Tibial nerve (tissue), 4 donors: ENCODE data around the gene PRLR. TPM values are rescaled to one million over a fixed set of nuclear protein-coding genes. Genes with fewer than 3 reads are reported as not detected.
"Not testable (repeated sequence)": the region's sequence is repeated elsewhere in the genome, so short reads cannot be mapped to it uniquely, and the experiment has no call there.

Experiments
- DNase-seq, 2 donors: peaks; one replicate each; pipeline ENCODE4 v3.0.0-alpha.2; 2019; ENCODE audit warnings: low spot score in 2 of 2
- H3K27ac ChIP-seq, 4 donors: fragments of 200-600 bp; sonication (generic) in 3 of 4; one replicate each; pipeline ENCODE4 v1.5.1; 2017 to 2019; ENCODE audit warnings: mild to moderate bottlenecking in 1 of 4
- H3K27me3 ChIP-seq, 2 donors: fragments of 200-600 bp; sonication (generic) in 1 of 2; one replicate each; pipeline versions ENCODE4 v1.5.1 to v1.6.0; 2017 to 2019
- H3K36me3 ChIP-seq, 3 donors: fragments of 200-600 bp; sonication (generic); one replicate each; pipeline ENCODE4 v1.5.1; 2018 to 2019
- H3K4me1 ChIP-seq, 4 donors: fragments of 200-600 bp; sonication (generic) in 3 of 4; one replicate each; pipeline ENCODE4 v1.5.1; 2017 to 2019
- H3K4me3 ChIP-seq, 4 donors: fragments of 200-600 bp; sonication (generic) in 3 of 4; one replicate each; pipeline ENCODE4 v1.5.1; 2017 to 2019; ENCODE audit warnings: mild to moderate bottlenecking in 1 of 4, moderate library complexity in 1 of 4
- H3K9me3 ChIP-seq, 4 donors: fragments of 200-600 bp; sonication (generic) in 3 of 4; one replicate each; pipeline ENCODE4 v1.5.1; 2017 to 2019
- CTCF ChIP-seq, 5 experiments: fragments of 200-600 bp in 3 of 5; fragments of 450-650 bp in 2 of 5; sonication (generic) in 3 of 5; IDR thresholded peaks; one replicate each; pipeline ENCODE4 v1.5.1; 2016 to 2019; ENCODE audit warnings: antibody characterized with exemption in 5 of 5, mild to moderate bottlenecking in 3 of 5, moderate library complexity in 2 of 5
- EP300 ChIP-seq, 2 donors: sonication (generic); formaldehyde crosslinking; IDR thresholded peaks; one replicate each; pipeline ENCODE4 v1.6.1; 2017; ENCODE audit warnings: antibody characterized with exemption in 2 of 2, mild to moderate bottlenecking in 1 of 2
- POLR2A ChIP-seq, 2 donors: fragments of 450-650 bp; IDR thresholded peaks; one replicate each; pipeline ENCODE4 v1.6.1; 2017; ENCODE audit warnings: antibody characterized with exemption in 2 of 2, mild to moderate bottlenecking in 2 of 2, moderate library complexity in 2 of 2
- WGBS, 2 donors: methylation state at CpG; one replicate each; pipeline ENCODE4 v1.1.5; 2018; 5-methylcytosine and 5-hydroxymethylcytosine counted together
- total RNA-seq, 4 donors: library from RNA; depleted of rRNA; stranded (reverse); fragments of >200 nt; gene quantifications; one replicate each; pipeline ENCODE4 v1.1.0, GENCODE V29; 2016

Gene PRLR
- total RNA-seq, 4 donors from 2014 or later, result 0.84 to 5.3 (median 4.0) TPM

DNA sequence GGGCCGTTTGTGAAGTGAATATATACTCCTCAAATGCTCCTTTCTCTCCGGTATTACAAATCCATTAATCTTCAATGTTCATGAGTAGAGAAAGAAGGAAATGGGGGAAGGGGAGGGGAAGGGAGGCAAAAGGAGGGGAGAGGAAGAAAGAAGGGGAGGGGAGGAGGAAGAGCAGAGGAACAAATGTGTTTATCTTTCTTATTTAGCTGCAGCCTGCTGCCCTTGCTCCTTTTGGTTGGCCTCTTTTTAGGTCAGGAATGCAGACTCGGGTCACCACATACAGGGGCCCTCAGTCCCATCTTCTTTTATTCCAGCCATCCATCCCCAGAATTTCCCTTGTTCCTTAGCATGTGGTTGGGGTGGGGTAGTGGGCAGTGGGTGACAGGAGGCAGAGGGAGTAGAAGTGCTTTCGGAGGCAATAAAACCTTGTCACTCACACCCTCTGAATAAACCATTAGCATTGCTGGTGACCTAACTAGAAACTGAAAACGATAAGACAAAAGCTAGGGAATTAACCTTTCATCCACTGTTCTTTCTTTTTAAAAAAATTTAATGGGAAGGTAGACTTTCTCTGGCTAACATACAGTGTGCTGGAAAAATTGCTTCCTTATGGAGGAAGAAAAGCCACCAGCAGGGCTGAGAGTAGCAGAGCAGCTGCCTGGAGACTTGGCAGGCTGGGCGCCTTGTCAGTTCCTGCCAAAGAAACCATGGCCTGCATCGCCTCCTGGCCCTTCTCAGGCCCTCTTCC lies 16.8 kb upstream of the PRLR start:
- TF ChIP-seq EP300 (IDR thresholded peaks at IDR 0.05), result no peak
- no peak for TF ChIP-seq CTCF (IDR thresholded peaks at IDR 0.05)
- TF ChIP-seq POLR2A (IDR thresholded peaks at IDR 0.05), result no peak
- no peaks in the 10 kb centered on the region for H3K36me3 ChIP-seq
- H3K27ac ChIP-seq, result no peak overlapping the region
- no peaks in the 10 kb centered on the region for H3K27me3 ChIP-seq
- WGBS, 2 donors, result 28 to 36% methylated on average over 7 of the region's 7 CpGs
- no peak overlapping the region for H3K4me3 ChIP-seq
- DNase-seq, result peak in 1 of 2 donors; percentile 22
- peaks cover 0 to 16% (median 8%) of the 10 kb centered on the region in 4 donors for H3K4me1 ChIP-seq
- no peaks in the 10 kb centered on the region for H3K9me3 ChIP-seq

- Histone ChIP-seq H3K4me1 (peaks cover 0 to 16% (median 8%) of the 10 kb centered on the region in 4 donors), H3K27me3 (no peaks in the 10 kb centered on the region), H3K27ac (no peak overlapping the region), H3K36me3 (no peaks in the 10 kb centered on the region), H3K9me3 (no peaks in the 10 kb centered on the region), H3K4me3 (no peak overlapping the region)
- no peak for DNase-seq
- no peak for TF ChIP-seq EP300 (IDR thresholded peaks at IDR 0.05)
- 45 to 48% methylated on average over 2 of the region's 2 CpGs for WGBS, 2 donors
These were observed 16.1 kb upstream of the PRLR start for GRCh38 chr5:35246411-35246810.

DNA sequence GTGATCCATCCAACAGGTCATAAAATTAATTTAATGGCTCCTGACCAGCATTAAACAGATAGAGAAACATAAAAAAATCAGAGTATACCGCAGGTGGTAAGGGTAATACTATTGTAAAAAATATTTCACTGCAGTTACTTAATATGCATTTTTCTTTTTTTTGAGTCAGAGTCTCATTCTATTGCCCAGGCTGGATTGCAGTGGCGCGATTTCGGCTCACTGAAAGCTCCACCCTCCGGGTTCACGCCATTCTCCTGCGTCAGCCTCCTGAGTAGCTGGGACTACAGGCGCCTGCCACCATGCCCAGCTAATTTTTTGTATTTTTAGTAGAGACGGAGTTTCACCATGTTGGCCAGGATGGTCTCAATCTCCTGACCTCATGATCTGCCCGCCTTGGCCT lies 15.1 kb upstream of the PRLR start:
- not testable (repeated sequence) for H3K36me3 ChIP-seq, H3K4me3 ChIP-seq, H3K27ac ChIP-seq, H3K27me3 ChIP-seq, DNase-seq, H3K9me3 ChIP-seq
- H3K4me1 ChIP-seq, result peaks cover 0 to 16% (median 8%) of the 10 kb centered on the region in 4 donors
- WGBS, 2 donors, result 93 to 95% methylated on average over 10 of the region's 10 CpGs

DNA sequence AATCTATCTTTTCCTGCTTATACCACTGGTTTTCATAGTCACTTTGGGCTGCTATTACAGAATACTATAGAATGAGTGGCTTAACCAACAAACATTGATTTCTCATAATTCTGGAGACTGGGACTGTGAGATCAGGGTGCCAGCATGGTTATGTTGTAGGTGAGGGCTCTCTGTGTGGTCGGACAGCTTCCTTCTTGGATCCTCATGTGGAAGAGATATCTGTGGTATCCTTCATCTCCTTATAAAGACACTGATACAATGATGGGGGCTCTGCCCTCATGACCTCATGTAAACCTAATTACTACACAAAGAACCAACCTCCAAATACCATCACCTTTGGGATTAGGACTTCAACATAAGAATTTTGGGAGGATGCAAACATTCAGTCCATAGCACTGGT lies 13.9 kb upstream of the PRLR start:
- WGBS, 2 donors, result 85 to 100% methylated on average over 1 of the region's 1 CpG
- no peak for DNase-seq
- no peaks in the 10 kb centered on the region for H3K36me3 ChIP-seq
- H3K4me3 ChIP-seq, result no peak overlapping the region
- H3K4me1 ChIP-seq, result peaks cover 0 to 16% (median 6%) of the 10 kb centered on the region in 4 donors
- TF ChIP-seq CTCF (IDR thresholded peaks at IDR 0.05), result no peak
- TF ChIP-seq EP300 (IDR thresholded peaks at IDR 0.05), result no peak
- no peak for TF ChIP-seq POLR2A (IDR thresholded peaks at IDR 0.05)
- H3K27me3 ChIP-seq, result no peaks in the 10 kb centered on the region
- no peaks in the 10 kb centered on the region for H3K9me3 ChIP-seq
- H3K27ac ChIP-seq, result no peak overlapping the region

DNA sequence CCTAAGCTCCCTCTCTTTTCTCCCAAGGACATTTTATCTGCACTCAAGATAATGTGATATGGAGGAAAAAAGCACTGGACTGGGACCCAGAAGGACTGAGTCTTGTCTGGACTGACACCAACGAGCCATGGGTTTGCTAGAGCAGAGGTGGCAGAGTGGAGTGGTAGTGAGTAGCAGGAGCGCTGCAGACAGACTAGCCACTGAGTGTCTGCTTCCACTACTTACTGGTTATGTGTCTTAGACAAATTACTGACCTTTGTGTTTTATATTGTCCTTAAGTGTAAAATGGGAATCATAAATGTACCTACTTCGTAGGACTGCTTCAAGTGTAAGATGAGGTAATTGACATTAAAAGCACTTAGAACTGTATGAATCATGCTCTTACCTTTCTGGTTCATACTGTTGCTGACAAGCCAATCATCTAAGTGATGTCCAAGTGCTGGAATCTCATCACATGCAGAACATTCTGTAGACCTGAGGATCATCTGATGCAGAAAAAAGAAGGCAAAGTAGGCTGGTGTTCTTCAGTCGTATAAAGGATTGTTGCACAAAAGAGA lies 12.5 kb upstream of the PRLR start:
- WGBS, 2 donors, result 81 to 88% methylated on average over 4 of the region's 4 CpGs

More for the DNA sequence above, 12.5 kb upstream of the PRLR start:
- peaks cover 0 to 14% (median 6%) of the 10 kb centered on the region in 4 donors for H3K4me1 ChIP-seq
- DNase-seq, result no peak
- no peaks in the 10 kb centered on the region for H3K36me3 ChIP-seq
- no peak overlapping the region for H3K4me3 ChIP-seq
- TF ChIP-seq POLR2A (IDR thresholded peaks at IDR 0.05) (no peak), EP300 (IDR thresholded peaks at IDR 0.05) (no peak), CTCF (IDR thresholded peaks at IDR 0.05) (no peak)
- no peaks in the 10 kb centered on the region for H3K27me3 ChIP-seq
- no peak overlapping the region for H3K27ac ChIP-seq
- no peaks in the 10 kb centered on the region for H3K9me3 ChIP-seq
